ENCODE measurements around the gene BBS9.

BBS9 gene

DNA sequence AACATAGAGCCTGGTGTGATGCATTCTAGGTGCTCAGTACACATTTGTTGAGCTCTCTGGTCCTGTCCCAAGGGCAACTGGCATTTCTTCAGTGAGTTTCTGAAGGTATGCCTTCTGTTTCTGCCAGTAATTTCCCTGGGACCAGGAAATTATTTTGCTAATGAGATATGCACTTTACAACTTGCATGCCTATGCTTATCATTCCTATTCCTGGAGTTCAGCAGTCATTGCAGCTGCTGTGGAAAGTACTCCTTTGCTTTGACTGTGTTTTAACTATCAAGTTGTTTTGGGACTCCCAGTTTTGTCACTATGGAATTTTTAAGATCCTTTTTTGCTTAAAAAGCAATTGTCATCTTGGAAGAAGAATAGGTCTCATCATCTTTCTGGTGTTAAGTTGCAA lies 283.0 kb downstream of the BBS9 start:
- TF ChIP-seq, protein P1, sequence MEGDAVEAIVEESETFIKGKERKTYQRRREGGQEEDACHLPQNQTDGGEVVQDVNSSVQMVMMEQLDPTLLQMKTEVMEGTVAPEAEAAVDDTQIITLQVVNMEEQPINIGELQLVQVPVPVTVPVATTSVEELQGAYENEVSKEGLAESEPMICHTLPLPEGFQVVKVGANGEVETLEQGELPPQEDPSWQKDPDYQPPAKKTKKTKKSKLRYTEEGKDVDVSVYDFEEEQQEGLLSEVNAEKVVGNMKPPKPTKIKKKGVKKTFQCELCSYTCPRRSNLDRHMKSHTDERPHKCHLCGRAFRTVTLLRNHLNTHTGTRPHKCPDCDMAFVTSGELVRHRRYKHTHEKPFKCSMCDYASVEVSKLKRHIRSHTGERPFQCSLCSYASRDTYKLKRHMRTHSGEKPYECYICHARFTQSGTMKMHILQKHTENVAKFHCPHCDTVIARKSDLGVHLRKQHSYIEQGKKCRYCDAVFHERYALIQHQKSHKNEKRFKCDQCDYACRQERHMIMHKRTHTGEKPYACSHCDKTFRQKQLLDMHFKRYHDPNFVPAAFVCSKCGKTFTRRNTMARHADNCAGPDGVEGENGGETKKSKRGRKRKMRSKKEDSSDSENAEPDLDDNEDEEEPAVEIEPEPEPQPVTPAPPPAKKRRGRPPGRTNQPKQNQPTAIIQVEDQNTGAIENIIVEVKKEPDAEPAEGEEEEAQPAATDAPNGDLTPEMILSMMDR (IDR thresholded peaks at IDR 0.05; ENCODE audit: control insufficient read depth, insufficient read depth, low read depth, low read length, missing control alignments), result no peak
- H3K4me3 ChIP-seq (ENCODE audit: control insufficient read depth, low read depth, low read length), result no peak overlapping the region
- no peak for DNase-seq (ENCODE audit: low read depth)

DNA sequence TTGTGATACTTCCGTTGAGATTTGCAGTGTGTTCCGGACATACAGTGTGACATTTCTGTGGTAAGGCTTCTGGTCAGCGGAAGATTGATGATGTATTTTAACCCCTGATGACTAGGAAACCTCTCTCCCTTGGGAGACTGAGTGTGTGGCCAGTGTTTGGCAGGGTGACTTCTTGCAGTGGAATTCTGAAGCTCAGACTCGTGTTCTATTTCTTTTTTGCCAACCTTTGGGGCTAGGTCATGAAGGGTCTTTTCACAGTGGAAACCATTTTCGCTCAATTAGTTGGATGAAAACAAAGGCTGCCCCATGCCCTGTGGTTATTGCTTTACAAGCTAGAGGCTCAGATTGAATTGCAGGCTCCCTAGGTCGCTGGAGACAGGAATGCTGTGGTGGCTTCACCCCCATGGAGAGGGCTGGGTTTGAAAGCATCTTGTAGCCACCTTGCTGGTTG lies 288.9 kb downstream of the BBS9 start:
- H3K4me3 ChIP-seq (ENCODE audit: control insufficient read depth, low read depth, low read length), result no peak overlapping the region
- TF ChIP-seq, protein P1 (IDR thresholded peaks at IDR 0.05; ENCODE audit: control insufficient read depth, insufficient read depth, low read depth, low read length, missing control alignments), result no peak
- no peak for DNase-seq (ENCODE audit: low read depth)

DNA sequence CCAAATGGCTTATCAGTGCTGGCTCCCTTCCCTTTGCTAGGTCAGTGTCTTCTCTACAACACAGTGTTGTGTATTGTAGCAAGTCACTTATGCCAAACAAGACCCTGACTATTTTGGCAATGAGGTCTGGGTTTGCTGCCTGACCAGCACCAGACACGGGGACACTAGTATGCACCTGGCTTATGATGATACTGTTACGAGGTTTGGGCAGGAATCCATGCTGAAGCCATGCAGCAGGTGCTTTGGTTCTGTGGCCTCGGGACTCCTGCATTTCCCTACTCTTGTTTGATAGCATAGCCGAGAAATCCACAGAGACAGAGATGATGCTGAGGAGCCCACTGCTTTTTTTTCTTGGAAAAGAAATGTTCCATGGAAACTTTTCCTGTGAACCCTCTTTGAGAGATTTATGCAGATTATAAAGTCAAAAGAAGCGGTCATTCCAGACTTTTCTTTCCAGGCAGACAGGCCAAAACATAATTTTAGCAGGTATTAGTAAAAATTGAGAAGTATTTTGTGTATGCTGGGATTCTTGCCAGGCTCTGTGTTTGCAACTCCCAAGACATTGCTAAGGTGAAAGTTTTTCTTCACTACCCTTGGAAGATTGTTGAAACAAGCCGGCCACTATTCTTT lies 291.1 kb downstream of the BBS9 start:
- DNase-seq (ENCODE audit: low read depth), result no peak
- no peak overlapping the region for H3K4me3 ChIP-seq (ENCODE audit: control insufficient read depth, low read depth, low read length)
- TF ChIP-seq, protein P1 (IDR thresholded peaks at IDR 0.05; ENCODE audit: control insufficient read depth, insufficient read depth, low read depth, low read length, missing control alignments), result no peak

DNA sequence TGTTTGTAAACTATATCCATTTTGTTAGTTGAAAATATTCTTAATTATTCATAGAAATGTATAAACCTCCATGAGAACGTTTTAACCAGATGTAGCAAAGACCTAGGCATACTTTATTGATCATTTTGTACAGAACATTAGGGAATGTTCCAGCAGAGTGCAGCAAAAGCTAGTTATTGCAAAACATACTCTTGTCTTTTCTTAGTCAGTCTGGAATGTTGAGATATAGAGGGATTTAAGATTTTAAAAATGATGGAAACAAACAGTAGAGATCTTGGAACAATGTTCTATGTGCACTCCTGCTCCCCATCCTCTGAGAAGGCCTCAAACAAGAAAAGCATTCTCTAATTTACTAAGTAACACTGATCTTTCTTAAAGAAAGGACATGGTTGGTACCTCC lies 292.1 kb downstream of the BBS9 start:
- TF ChIP-seq, protein P1 (IDR thresholded peaks at IDR 0.05; ENCODE audit: control insufficient read depth, insufficient read depth, low read depth, low read length, missing control alignments), result no peak
- no peak overlapping the region for H3K4me3 ChIP-seq (ENCODE audit: control insufficient read depth, low read depth, low read length)
- no peak for DNase-seq (ENCODE audit: low read depth)

DNA sequence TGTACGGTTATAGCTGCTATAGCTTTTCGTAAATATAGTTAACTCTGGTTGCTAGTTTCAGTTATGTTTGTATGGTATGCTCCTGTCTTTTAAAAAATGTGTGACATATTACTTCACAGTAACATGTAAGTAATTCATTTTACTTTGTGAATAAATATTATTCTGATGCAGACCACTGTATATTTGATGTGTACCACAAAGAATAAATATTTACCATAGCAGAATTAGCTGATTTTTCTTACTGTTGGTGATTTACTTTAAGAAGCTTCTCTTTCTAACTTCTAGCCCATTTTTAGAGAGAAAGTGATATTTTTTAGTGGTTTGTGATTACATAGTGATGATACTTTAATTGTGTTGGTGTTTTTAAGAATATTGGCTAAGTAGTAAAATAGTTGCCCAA lies 292.8 kb downstream of the BBS9 start:
- DNase-seq (ENCODE audit: low read depth), result no peak
- TF ChIP-seq, protein P1 (IDR thresholded peaks at IDR 0.05; ENCODE audit: control insufficient read depth, insufficient read depth, low read depth, low read length, missing control alignments), result no peak
- no peak overlapping the region for H3K4me3 ChIP-seq (ENCODE audit: control insufficient read depth, low read depth, low read length)

DNA sequence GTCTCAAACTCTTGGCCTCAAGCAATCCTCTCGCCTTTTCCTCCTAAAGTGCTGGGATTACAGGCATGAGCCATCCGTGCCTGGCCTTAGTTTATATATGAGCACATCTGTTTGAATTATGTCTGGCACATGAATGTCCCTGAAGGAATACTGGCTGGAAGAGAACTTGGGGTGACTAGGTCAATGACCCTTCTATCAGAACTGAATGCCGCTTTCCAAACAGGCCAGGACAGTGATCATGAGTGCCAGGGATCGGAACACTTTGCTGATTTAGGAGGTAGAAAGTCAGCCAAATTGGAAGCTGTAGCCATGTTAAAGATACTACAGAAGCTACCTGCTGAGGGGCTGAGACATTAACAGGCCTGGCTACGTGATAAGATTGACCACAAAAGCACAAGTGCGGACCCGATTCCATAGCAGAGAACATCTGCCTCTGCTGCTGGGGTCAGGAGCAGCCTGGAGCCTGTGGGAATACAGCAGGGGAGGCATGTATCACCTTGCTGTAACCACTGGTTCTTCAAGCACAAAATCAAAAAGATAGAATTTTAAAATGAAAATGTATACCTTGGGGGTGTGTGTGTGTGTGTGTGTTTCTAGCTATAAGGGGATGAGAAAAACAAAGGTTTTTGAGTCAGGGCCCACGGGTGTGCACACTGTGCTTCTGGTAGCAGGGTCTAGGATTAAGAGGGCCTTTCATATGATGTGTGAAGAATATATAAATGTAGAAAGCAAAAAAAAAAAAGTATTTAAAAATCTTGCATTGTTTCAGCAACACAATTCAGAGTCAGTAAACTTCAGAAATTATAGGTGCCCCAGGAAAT lies 293.7 kb downstream of the BBS9 start:
- TF ChIP-seq, protein P1 (IDR thresholded peaks at IDR 0.05; ENCODE audit: control insufficient read depth, insufficient read depth, low read depth, low read length, missing control alignments), result no peak
- no peak for DNase-seq (ENCODE audit: low read depth)
- H3K4me3 ChIP-seq (ENCODE audit: control insufficient read depth, low read depth, low read length), result no peak overlapping the region
